AG09309 (cell line): ENCODE results near the gene RNF182.

ENCODE experiments used
- DNase-seq: peaks from one replicate; pipeline ENCODE4 v3.0.0-alpha.2; 2010; ENCODE audit warnings: low read depth
- H3K4me3 ChIP-seq: 2 replicates; pipeline ENCODE4 v1.5.1; 2011; ENCODE audit warnings: mild to moderate bottlenecking, low read depth, low read length, moderate library complexity; ENCODE audit not compliant: control insufficient read depth
- CTCF ChIP-seq: IDR thresholded peaks from 2 replicates; pipeline ENCODE4 v1.5.1; 2011; ENCODE audit warnings: mild to moderate bottlenecking, low read depth, low read length, inconsistent platforms; ENCODE audit not compliant: insufficient read depth, control insufficient read depth; ENCODE audit errors: missing control alignments

Gene RNF182

GRCh38 chr6:13987400-13987865 lies 62.7 kb downstream of the RNF182 start:
- no peak for DNase-seq
- TF ChIP-seq CTCF: no peak
- no peak overlapping the region for H3K4me3 ChIP-seq

- H3K4me3 ChIP-seq: no peak overlapping the region
- DNase-seq: no peak
- TF ChIP-seq CTCF: no peak
Measured at GRCh38 chr6:13988049-13988738, 63.4 kb downstream of the RNF182 start.

GRCh38 chr6:13988908-13989307 lies 64.2 kb downstream of the RNF182 start:
- TF ChIP-seq CTCF: no peak
- DNase-seq: no peak
- H3K4me3 ChIP-seq: no peak overlapping the region

GRCh38 chr6:13989496-13990144 lies 64.9 kb downstream of the RNF182 start:
- no peak overlapping the region for H3K4me3 ChIP-seq
- TF ChIP-seq CTCF: no peak
- DNase-seq: no peak

- DNase-seq: no peak
- no peak overlapping the region for H3K4me3 ChIP-seq
- TF ChIP-seq CTCF: no peak
Measured at GRCh38 chr6:13990796-13991195, 66.0 kb downstream of the RNF182 start.

- no peak for DNase-seq
- TF ChIP-seq CTCF: no peak
- no peak overlapping the region for H3K4me3 ChIP-seq
Measured at GRCh38 chr6:13991393-13991792, 66.6 kb downstream of the RNF182 start.
